Natural killer cell treated with Interleukin-12 subunit alpha and Interleukin-12 subunit beta and Interleukin-15 and Interleukin-18, amount 100 ng/mL, for 72 hours (primary cell): ENCODE results near the gene BPHL. TPM values are rescaled to one million over a fixed set of nuclear protein-coding genes. Genes with fewer than 3 reads are reported as not detected.
"Not testable (repeated sequence)": the region's sequence is repeated elsewhere in the genome, so short reads cannot be mapped to it uniquely, and the experiment has no call there.

Experiments
- ATAC-seq, 2 donors: fragments of 150-1000 bp; cut with Tn5 transposase in 1 of 2; sonication (Bioruptor Pico), chemical (Tn5 transposase) in 1 of 2; 2 replicates each; pipeline ENCODE4 v1.10.0; 2021
- DNase-seq: peaks from one replicate; pipeline ENCODE4 v3.0.0; 2022; ENCODE audit warnings: low spot score
- H3K27ac Mint-ChIP-seq, 2 donors: 1 replicate in 1 of 2; 2 replicates in 1 of 2; pipeline ENCODE4 v1.8.0; 2022; ENCODE audit warnings: mixed read lengths in 2 of 2, mild to moderate bottlenecking in 1 of 2, moderate library complexity in 1 of 2
- H3K27me3 Mint-ChIP-seq, 2 donors: 1 replicate in 1 of 2; 2 replicates in 1 of 2; pipeline ENCODE4 v1.8.0; 2022; ENCODE audit warnings: mixed read lengths in 2 of 2
- H3K36me3 Mint-ChIP-seq: one replicate; pipeline ENCODE4 v1.8.0; 2022; ENCODE audit warnings: mixed read lengths
- H3K4me1 Mint-ChIP-seq, 2 donors: 1 replicate in 1 of 2; 2 replicates in 1 of 2; pipeline ENCODE4 v1.8.0; 2022; ENCODE audit warnings: low read depth in 2 of 2, mixed read lengths in 2 of 2, mild to moderate bottlenecking in 1 of 2
- H3K4me3 Mint-ChIP-seq: one replicate; pipeline ENCODE4 v1.8.0; 2022; ENCODE audit warnings: mixed read lengths
- H3K9me3 Mint-ChIP-seq: 2 replicates; pipeline ENCODE4 v1.8.0; 2022; ENCODE audit warnings: mixed read lengths
- total RNA-seq, 2 donors: library from RNA; stranded (reverse); gene quantifications; one replicate each; pipeline ENCODE4 v1.2.3, GENCODE V29; 2022

The BPHL gene
- total RNA-seq, 2 donors from 2014 or later: 5.6 to 7.3 TPM

DNA sequence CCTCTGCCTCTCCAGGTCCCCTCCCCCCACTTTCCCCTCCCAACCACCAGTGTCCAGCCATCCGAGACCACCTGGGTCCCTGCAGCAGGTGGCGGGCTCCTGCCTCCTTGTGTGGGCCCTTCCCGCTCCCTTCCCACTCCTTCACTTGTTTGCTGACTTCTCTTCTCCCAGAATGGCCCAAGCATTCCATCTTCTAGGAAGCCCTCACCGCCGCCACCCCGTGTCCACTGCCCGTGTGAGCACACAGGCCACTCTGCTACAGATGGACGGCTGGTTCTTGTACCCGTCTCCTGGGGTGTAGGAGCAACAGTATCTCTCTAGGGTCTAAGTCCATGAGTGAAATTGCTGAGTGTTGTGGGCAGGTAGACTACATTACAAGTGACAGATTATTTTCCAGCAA, 15.0 kb downstream of the BPHL start:
- Mint-ChIP-seq H3K36me3 (no peaks in the 10 kb centered on the region), H3K9me3 (no peaks in the 10 kb centered on the region), H3K27ac (no peak overlapping the region), H3K27me3 (no peaks in the 10 kb centered on the region), H3K4me1 (no peaks in the 10 kb centered on the region), H3K4me3 (no peak overlapping the region)
- DNase-seq (no peak), ATAC-seq (no peak)

- DNase-seq: no peak
- Mint-ChIP-seq H3K36me3 (peaks cover 7% of the 10 kb centered on the region), H3K4me1 (peaks cover 0 to 7% of the 10 kb centered on the region in 2 donors), H3K27ac (no peak overlapping the region), H3K4me3 (no peak overlapping the region), H3K27me3 (no peaks in the 10 kb centered on the region), H3K9me3 (no peaks in the 10 kb centered on the region)
- ATAC-seq: no peak
Measured at GRCh38 chr6:3135668-3136291, 17.3 kb downstream of the BPHL start.

DNA sequence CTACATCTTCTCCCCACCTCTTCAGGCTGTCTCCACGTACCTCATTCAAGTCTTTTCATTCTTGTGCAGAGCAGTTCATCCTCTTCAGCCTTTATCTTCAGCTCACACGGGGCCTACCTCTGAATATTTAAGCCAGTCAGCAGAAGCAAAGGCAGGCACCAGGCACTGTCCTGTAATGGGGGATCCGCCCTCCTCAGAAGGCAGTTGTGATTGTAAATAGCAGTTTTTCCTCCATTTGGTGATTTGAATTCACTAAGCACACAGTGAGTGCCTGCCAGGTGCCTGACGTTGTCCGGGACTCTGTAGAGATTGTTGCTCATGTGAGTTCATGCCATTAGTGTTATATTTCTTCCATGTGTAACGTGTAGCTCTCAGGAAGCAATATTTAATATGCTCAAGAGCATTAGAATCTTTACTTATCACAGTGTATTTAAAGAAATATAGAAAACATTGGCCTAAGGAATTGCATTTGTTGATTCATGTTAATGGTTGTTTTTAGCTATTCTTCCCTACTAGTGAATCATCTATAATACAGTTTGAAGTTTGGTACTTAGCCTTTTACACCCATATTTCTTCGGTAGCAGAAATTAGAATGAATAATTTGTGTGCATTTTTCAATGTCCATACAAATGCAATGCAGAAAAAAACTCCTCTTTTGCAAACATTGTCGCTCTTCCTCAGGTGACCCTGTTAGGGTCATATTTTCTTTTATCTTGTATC, 17.9 kb downstream of the BPHL start:
- Mint-ChIP-seq H3K4me3 (no peak overlapping the region), H3K36me3 (peaks cover 7% of the 10 kb centered on the region), H3K27ac (no peak overlapping the region), H3K4me1 (peaks cover 0 to 7% of the 10 kb centered on the region in 2 donors), H3K27me3 (no peaks in the 10 kb centered on the region), H3K9me3 (no peaks in the 10 kb centered on the region)
- ATAC-seq (no peak), DNase-seq (no peak)

- H3K4me1 Mint-ChIP-seq: peaks cover 0 to 7% of the 10 kb centered on the region in 2 donors
- no peak for DNase-seq
- no peak overlapping the region for H3K4me3 Mint-ChIP-seq
- no peaks in the 10 kb centered on the region for H3K27me3 Mint-ChIP-seq
- peaks cover 7% of the 10 kb centered on the region for H3K36me3 Mint-ChIP-seq
- ATAC-seq: no peak
- no peaks in the 10 kb centered on the region for H3K9me3 Mint-ChIP-seq
- no peak overlapping the region for H3K27ac Mint-ChIP-seq
Measured at GRCh38 chr6:3137057-3137777, 18.7 kb downstream of the BPHL start.

GRCh38 chr6:3137873-3138272, 19.4 kb downstream of the BPHL start:
- not testable (repeated sequence) for ATAC-seq, H3K27ac Mint-ChIP-seq, H3K27me3 Mint-ChIP-seq, H3K36me3 Mint-ChIP-seq, H3K4me1 Mint-ChIP-seq, H3K9me3 Mint-ChIP-seq, DNase-seq, H3K4me3 Mint-ChIP-seq

GRCh38 chr6:3138341-3138740, 19.8 kb downstream of the BPHL start:
- H3K36me3 Mint-ChIP-seq: peaks cover 7% of the 10 kb centered on the region

GRCh38 chr6:3139090-3139903, 20.8 kb downstream of the BPHL start:
- Mint-ChIP-seq H3K27ac (no peak overlapping the region), H3K9me3 (no peaks in the 10 kb centered on the region), H3K4me1 (peaks cover 0 to 7% of the 10 kb centered on the region in 2 donors), H3K36me3 (peaks cover 7% of the 10 kb centered on the region), H3K27me3 (no peaks in the 10 kb centered on the region), H3K4me3 (no peak overlapping the region)
- no peak for DNase-seq
- ATAC-seq: no peak

More at GRCh38 chr6:3138341-3138740, 19.8 kb downstream of the BPHL start:
- no peaks in the 10 kb centered on the region for H3K9me3 Mint-ChIP-seq
- no peaks in the 10 kb centered on the region for H3K27me3 Mint-ChIP-seq
- peaks cover 0 to 7% of the 10 kb centered on the region in 2 donors for H3K4me1 Mint-ChIP-seq
- no peak for DNase-seq
- no peak overlapping the region for H3K27ac Mint-ChIP-seq
- no peak for ATAC-seq
- H3K4me3 Mint-ChIP-seq: no peak overlapping the region

DNA sequence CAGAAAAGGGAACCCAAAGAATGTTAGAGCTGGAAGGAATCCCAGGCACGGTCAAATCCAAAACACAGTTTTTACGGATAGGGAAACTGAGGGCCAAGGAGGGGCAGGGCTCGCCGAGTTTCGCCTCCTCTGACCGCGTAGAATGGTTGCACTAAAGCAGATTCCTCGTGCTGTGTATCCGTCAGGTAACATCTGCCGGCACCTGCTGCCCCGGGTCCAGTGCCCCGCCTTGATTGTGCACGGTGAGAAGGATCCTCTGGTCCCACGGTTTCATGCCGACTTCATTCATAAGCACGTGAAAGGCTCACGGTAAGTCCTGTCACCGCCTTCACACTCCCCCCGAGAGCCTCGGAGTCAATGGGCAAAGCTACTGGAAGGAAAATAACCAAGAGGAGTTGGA, 21.7 kb downstream of the BPHL start:
- Mint-ChIP-seq H3K4me1 (peaks cover 0 to 12% of the 10 kb centered on the region in 2 donors), H3K4me3 (no peak overlapping the region), H3K9me3 (no peaks in the 10 kb centered on the region), H3K27ac (no peak overlapping the region), H3K27me3 (no peaks in the 10 kb centered on the region), H3K36me3 (peaks cover 7% of the 10 kb centered on the region)
- ATAC-seq (no peak), DNase-seq (no peak)

DNA sequence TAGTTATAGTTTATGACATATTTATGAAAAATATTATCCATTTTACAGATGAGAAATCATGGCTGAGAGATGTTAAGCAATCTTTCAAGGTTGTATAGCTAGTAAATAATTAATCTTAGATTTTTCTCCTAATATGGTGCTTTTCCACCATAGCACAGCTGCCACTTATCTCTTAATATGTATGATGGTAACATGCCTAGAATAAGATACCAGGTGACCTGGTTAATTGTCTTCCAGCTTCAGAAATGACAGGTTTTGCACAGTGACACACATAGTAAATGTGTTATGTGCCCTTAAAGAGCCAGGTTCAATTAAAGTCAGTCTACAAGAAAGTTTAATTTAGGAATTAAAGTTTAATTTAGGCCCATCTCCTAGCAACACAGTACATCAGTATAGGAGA, 24.0 kb downstream of the BPHL start:
- no peaks in the 10 kb centered on the region for H3K9me3 Mint-ChIP-seq
- H3K27me3 Mint-ChIP-seq: no peaks in the 10 kb centered on the region

GRCh38 chr6:3143158-3143557, 24.6 kb downstream of the BPHL start:
- H3K4me1 Mint-ChIP-seq: peaks cover 0 to 15% of the 10 kb centered on the region in 2 donors
- no peaks in the 10 kb centered on the region for H3K9me3 Mint-ChIP-seq
- no peak for DNase-seq
- H3K4me3 Mint-ChIP-seq: no peak overlapping the region
- H3K27ac Mint-ChIP-seq: no peak overlapping the region
- no peak for ATAC-seq
- no peaks in the 10 kb centered on the region for H3K27me3 Mint-ChIP-seq
- peaks cover 7% of the 10 kb centered on the region for H3K36me3 Mint-ChIP-seq

More for the DNA sequence above, 24.0 kb downstream of the BPHL start:
- no peak for DNase-seq
- peaks cover 7% of the 10 kb centered on the region for H3K36me3 Mint-ChIP-seq
- no peak overlapping the region for H3K27ac Mint-ChIP-seq
- ATAC-seq: no peak
- peaks cover 0 to 15% of the 10 kb centered on the region in 2 donors for H3K4me1 Mint-ChIP-seq
- no peak overlapping the region for H3K4me3 Mint-ChIP-seq

DNA sequence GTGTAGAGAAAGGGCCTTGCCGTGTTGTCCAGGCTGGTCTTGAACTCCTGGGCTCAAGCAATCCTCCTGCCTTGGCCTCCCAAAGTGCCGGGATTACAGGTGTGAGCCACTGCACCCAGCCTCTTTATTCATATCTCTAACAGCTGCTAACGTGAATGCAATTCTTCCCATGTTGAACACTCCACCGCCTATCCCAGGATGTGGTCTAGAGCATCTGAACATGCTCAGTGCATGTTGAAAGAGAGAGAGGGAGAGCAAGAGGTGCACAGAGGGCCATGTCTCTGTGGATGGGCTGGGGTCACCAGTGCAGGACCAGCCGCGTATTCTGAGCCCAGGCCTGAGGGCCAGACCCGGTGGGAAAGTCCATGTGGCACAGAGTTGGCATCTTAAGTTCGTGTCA, 26.1 kb downstream of the BPHL start:
- Mint-ChIP-seq H3K27ac (no peak overlapping the region), H3K36me3 (no peaks in the 10 kb centered on the region), H3K4me3 (no peak overlapping the region), H3K27me3 (no peaks in the 10 kb centered on the region), H3K9me3 (no peaks in the 10 kb centered on the region), H3K4me1 (peaks cover 0 to 8% of the 10 kb centered on the region in 2 donors)
- ATAC-seq (no peak), DNase-seq (no peak)

DNA sequence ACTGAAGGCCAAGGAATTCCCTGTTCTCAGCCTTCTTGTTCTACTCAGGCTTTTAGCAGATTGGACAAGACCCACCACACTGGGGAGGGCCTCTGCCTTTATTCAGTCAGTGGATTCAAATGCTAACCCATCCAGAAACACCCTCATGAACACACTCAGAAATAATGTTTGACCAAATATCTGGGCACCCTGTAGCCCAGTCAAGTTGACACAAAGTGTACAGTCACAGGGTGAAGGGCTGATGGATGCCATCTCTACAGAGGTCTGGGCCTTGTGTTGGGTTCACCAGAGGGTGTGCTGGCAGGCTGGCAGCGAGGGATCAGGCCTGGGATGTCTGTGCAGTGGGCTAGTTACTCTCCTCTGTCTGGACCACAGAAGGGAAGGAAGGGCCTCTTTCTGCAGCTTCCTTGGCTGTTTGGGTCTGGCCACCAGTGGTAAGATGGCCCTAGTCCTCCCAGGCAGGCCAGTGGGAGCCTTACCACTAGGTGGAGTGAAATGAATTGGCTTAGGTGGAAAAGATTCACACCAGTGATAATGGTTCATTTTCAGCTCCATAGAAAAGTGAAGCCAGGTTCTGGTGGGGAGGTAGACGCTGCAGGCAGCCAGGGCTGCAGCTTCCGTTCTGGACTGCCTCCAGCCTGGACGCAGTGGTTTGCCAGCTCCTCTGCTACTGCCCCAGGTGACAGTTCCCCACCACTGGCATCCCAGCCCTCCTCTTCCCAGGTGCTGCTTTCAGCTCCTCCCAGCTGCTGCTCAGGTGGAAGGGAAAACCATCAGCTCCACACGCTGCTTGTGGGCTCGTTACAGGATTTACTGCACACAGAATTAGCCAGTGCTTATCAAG, 29.6 kb downstream of the BPHL start:
- Mint-ChIP-seq H3K4me3 (no peak overlapping the region), H3K36me3 (no peaks in the 10 kb centered on the region)
- ATAC-seq: no peak

GRCh38 chr6:3151691-3152090, 33.2 kb downstream of the BPHL start:
- H3K4me3 Mint-ChIP-seq: no peak overlapping the region
- DNase-seq (no peak), ATAC-seq (no peak)
- no peaks in the 10 kb centered on the region for H3K36me3 Mint-ChIP-seq
- no peak overlapping the region for H3K27ac Mint-ChIP-seq
- peaks cover 5 to 6% of the 10 kb centered on the region in 2 donors for H3K4me1 Mint-ChIP-seq
- peaks cover 4 to 9% of the 10 kb centered on the region in 2 donors for H3K27me3 Mint-ChIP-seq
- H3K9me3 Mint-ChIP-seq: no peaks in the 10 kb centered on the region

More for the DNA sequence above, 29.6 kb downstream of the BPHL start:
- Mint-ChIP-seq H3K4me1 (peaks cover 0 to 8% of the 10 kb centered on the region in 2 donors), H3K9me3 (no peaks in the 10 kb centered on the region), H3K27me3 (no peaks in the 10 kb centered on the region), H3K27ac (no peak overlapping the region)
- no peak for DNase-seq
